ENCODE results near the gene KLF16.

DNA sequence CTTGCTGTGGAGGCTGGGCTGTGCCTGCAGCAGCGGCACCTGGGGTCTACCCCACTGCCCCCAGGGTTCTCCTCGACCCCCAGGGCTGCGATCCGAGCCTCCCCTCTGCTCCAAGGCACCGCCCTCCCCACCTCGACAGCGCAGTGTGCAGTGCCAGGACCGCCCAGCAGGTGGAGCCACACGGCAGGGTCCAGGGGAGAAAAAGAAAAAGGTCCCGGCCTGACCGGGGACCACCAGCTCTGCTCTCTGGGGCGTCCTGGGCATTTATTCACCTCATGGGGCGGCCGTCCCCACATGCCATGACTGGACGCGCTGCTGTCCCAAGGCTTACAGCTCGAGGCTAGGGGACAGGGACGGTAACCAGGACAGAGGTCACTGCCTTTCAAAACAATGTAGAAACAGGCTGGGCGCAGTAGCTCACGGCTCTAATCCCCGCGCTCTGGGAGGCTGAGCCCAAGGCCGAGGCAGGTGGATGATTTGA, 25.7 kb downstream of the KLF16 start:
- TF ChIP-seq POLR2AphosphoS5 (IDR thresholded peaks at IDR 0.05; ENCODE audit: borderline replicate concordance, low read depth, low read length), result no peak
- TF ChIP-seq EZH2 (IDR thresholded peaks at IDR 0.05), result no peak

Data from SK-N-MC (cell line).